RPMI8226 (cell line): Measurements from ENCODE around the gene MYBPC3.

Experiments
- DNase-seq: peaks from one replicate; pipeline ENCODE4 v3.0.0-alpha.2; 2015

MYBPC3 gene

GRCh38 chr11:47352556-47352955, at the start of gene MYBPC3:
MYBPC3 (minus strand) TSS chr11:47352702; CDS start chr11:47352647, 55 bp downstream.
- no peak for DNase-seq

GRCh38 chr11:47400768-47401279, 48.3 kb upstream of the MYBPC3 start:
- peak; percentile 25 for DNase-seq

- DNase-seq: peak; percentile 50
These were observed 47.6 kb upstream of the MYBPC3 start for GRCh38 chr11:47399860-47400767.

GRCh38 chr11:47398551-47398950, 46.0 kb upstream of the MYBPC3 start:
- DNase-seq: no peak

- DNase-seq: no peak
These were observed 45.5 kb upstream of the MYBPC3 start for GRCh38 chr11:47398011-47398410.

GRCh38 chr11:47396049-47396320, 43.5 kb upstream of the MYBPC3 start:
- peak; percentile 28 for DNase-seq

GRCh38 chr11:47395223-47396048, 42.9 kb upstream of the MYBPC3 start:
- no peak for DNase-seq

GRCh38 chr11:47394322-47395222, 42.1 kb upstream of the MYBPC3 start:
- peak; percentile 76 for DNase-seq

GRCh38 chr11:47394050-47394321, 41.5 kb upstream of the MYBPC3 start:
- no peak for DNase-seq

GRCh38 chr11:47393163-47394049, 40.9 kb upstream of the MYBPC3 start:
- peak; percentile 82 for DNase-seq

GRCh38 chr11:47392546-47393162, 40.2 kb upstream of the MYBPC3 start:
- DNase-seq: no peak

GRCh38 chr11:47391711-47392432, 39.4 kb upstream of the MYBPC3 start:
- no peak for DNase-seq

GRCh38 chr11:47391077-47391583, 38.6 kb upstream of the MYBPC3 start:
- no peak for DNase-seq

GRCh38 chr11:47390422-47390760, 37.9 kb upstream of the MYBPC3 start:
- DNase-seq: no peak

GRCh38 chr11:47389577-47390421, 37.3 kb upstream of the MYBPC3 start:
- no peak for DNase-seq

- DNase-seq: no peak
These were observed 36.4 kb upstream of the MYBPC3 start for GRCh38 chr11:47388697-47389576.

- no peak for DNase-seq
These were observed 35.6 kb upstream of the MYBPC3 start for GRCh38 chr11:47387944-47388696.

- DNase-seq: no peak
These were observed 32.0 kb upstream of the MYBPC3 start for GRCh38 chr11:47384498-47384897.
